CD4-positive, alpha-beta T cell treated with Interleukin-4 for 1 hour (primary cell): Measurements from ENCODE around the gene AVPR2.

Source experiments
- DNase-seq, 2 donors: peaks; one replicate each; pipeline ENCODE4 v3.0.0-alpha.2; 2020 to 2022

AVPR2 gene

DNA sequence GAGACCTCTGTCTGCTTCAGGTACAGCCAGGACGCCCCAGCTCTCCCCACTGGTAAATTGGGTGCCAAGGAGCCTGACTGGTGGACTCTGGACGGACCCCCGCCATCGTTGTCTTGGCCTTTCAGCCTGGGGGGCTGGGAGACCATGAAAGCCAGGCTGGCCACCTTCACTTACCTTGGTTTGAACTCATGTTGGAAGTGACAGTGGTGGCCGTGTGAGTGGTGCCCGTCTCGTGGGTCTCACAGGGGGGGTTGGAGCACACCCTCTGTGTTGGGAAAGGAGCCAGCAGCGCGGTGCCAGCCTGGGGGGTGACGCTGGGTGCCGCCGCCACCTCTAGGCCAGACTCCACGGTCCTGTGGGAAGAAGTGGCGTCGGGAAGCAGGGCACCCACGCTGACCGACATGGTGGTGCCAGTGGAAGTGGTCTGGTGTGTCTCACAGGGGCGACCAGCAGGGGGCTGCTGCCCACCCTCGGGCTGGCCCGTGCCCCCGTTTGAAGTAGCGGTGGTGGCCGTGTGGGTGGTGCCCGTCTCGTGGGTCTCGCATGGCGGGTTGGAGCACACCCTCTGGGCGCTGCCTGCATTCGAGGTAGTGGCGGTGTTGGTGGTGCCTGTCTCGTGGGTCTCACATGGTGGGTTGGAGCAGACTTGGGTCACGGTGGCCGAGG is 49.6 kb downstream of the AVPR2 start:
- no peak for DNase-seq

- DNase-seq: no peak
These were observed 50.2 kb downstream of the AVPR2 start for GRCh38 chrX:153954558-153955227.

DNA sequence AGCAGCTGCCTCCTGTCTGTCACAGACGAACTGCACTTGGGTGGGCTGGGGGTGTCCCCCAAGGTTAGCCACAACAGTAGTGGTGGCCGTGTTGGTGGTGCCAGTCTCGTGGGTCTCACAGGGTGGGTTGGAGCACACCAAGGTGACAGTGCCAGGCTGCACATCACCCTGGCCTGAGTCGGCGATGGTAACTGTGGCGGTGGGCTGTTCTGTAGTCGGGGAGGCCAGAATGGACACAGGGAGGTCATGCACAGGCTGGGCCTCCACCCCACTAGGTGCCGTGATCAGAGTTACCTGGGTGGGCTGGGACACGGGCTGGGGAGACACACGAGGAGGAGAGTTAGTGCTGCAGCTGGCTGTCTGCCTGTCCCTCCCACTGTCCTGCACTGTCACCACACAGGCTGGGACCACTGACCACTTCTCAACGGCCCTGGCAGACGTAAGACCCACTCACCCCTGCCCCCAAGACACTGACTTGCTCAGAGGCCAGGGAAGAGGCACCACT is 50.8 kb downstream of the AVPR2 start:
- no peak for DNase-seq

DNA sequence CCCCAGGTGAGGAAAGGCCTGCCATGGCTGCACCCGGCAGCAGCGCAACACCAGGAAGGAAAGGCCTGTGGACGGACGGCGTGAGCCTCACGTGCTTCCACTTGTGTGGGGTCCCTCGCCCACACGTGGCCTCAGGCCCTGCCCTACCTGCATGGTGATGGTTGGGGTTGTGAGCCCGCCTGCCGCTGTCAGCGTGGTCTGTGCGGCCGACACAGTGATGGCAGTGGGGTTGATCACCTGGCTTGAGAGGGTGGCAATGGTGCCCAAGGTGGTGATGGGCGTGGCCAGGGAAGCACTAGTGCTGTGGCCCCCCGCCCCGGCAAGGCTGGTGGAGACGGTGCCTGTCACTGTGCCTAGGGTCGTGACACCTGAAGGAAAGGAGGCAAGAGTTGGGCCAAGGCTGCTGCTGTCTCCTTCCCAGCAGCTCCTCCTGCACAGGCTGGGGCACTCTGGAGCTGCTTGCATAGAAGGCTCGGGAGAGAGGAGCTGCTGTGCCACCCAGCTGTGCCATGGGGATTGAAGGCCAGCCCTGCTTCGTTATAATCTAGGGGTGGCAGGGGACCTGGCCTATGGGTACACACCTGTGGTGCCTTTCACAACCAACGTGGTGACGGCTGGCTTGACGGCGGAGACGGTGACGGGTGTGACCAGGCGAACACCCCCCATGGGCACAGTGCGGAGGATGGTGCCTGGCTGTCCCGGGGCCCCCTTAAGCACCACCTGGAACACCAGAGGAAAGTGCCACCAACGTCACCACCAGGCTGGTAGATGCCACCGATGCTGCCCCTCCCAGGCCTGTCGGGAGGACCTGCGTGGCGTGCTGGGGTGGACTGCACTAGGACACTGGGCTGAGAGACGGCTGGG is 51.8 kb downstream of the AVPR2 start:
- no peak for DNase-seq
